GM23338 (cell line): ENCODE data around the gene PHRF1. TPM values are rescaled to one million over a fixed set of nuclear protein-coding genes. Genes with fewer than 3 reads are reported as not detected.

Source experiments
- ATAC-seq: fragments of 200-7000 bp; cut with Tn5 transposase; 3 replicates; pipeline ENCODE4 v1.9.1; 2020
- DNase-seq: peaks from one replicate; pipeline ENCODE4 v3.0.0-alpha.2; 2015; ENCODE audit warnings: low spot score
- H2AFZ ChIP-seq: fragments of 200-600 bp; sonication (generic); 2 replicates; pipeline ENCODE4 v1.8.0; 2016; ENCODE audit warnings: antibody characterized with exemption, mild to moderate bottlenecking, moderate library complexity
- H3F3A ChIP-seq: fragments of 200-600 bp; sonication (generic); replicated peaks from 2 replicates; pipeline ENCODE4 v1.8.0; 2017; ENCODE audit warnings: antibody characterized with exemption, mixed run types, low read depth
- H3K27ac ChIP-seq: fragments of 200-600 bp; sonication (generic); 2 replicates; pipeline ENCODE4 v1.6.1; 2016; ENCODE audit warnings: low read depth
- H3K27me3 ChIP-seq: fragments of 200-600 bp; sonication (generic); 2 replicates; pipeline ENCODE4 v1.8.0; 2016; ENCODE audit warnings: mild to moderate bottlenecking, mixed run types, moderate library complexity; ENCODE audit not compliant: insufficient read depth
- H3K36me3 ChIP-seq: fragments of 200-600 bp; sonication (generic); 2 replicates; pipeline ENCODE4 v1.8.0; 2016; ENCODE audit warnings: mild to moderate bottlenecking; ENCODE audit not compliant: insufficient read depth
- H3K4me1 ChIP-seq: fragments of 200-600 bp; sonication (generic); 2 replicates; pipeline ENCODE4 v1.8.0; 2016; ENCODE audit warnings: mild to moderate bottlenecking, moderate library complexity; ENCODE audit not compliant: insufficient read depth
- H3K4me2 ChIP-seq: fragments of 200-600 bp; sonication (generic); 2 replicates; pipeline ENCODE4 v1.7.1; 2017; ENCODE audit warnings: mixed run types
- H3K4me3 ChIP-seq: fragments of 200-600 bp; sonication (generic); 2 replicates; pipeline ENCODE4 v1.6.1; 2016; ENCODE audit warnings: mixed run types
- H3K79me2 ChIP-seq: fragments of 200-600 bp; sonication (generic); replicated peaks from 2 replicates; pipeline ENCODE4 v1.8.0; 2017; ENCODE audit warnings: mild to moderate bottlenecking; ENCODE audit not compliant: insufficient read depth
- H3K9me2 ChIP-seq: fragments of 200-600 bp; sonication (generic); 2 replicates; pipeline ENCODE4 v1.8.0; 2017; ENCODE audit not compliant: insufficient read depth
- H4K20me1 ChIP-seq: fragments of 200-600 bp; sonication (generic); replicated peaks from 2 replicates; pipeline ENCODE4 v1.8.0; 2017; ENCODE audit warnings: mild to moderate bottlenecking; ENCODE audit not compliant: insufficient read depth
- H3K27ac Mint-ChIP-seq: 2 replicates; pipeline ENCODE4 v1.8.0; 2020; ENCODE audit warnings: inconsistent platforms, mild to moderate bottlenecking, moderate library complexity, mixed read lengths
- H3K27me3 Mint-ChIP-seq: 3 replicates; pipeline ENCODE4 v1.8.0; 2022; ENCODE audit warnings: low read depth, mild to moderate bottlenecking, moderate library complexity, mixed read lengths, inconsistent platforms; ENCODE audit not compliant: insufficient read depth, poor library complexity
- H3K36me3 Mint-ChIP-seq: 3 replicates; pipeline ENCODE4 v1.8.0; 2021; ENCODE audit warnings: low read depth, mild to moderate bottlenecking, inconsistent platforms, moderate library complexity, mixed read lengths
- H3K4me1 Mint-ChIP-seq: 3 replicates; pipeline ENCODE4 v1.8.0; 2020; ENCODE audit warnings: mild to moderate bottlenecking, inconsistent platforms, mixed read lengths
- H3K4me3 Mint-ChIP-seq: 3 replicates; pipeline ENCODE4 v1.8.0; 2021; ENCODE audit warnings: moderate library complexity, mild to moderate bottlenecking, inconsistent platforms, mixed read lengths
- H3K9me3 Mint-ChIP-seq: 3 replicates; pipeline ENCODE4 v1.8.0; 2020; ENCODE audit warnings: moderate library complexity, mild to moderate bottlenecking, inconsistent platforms, mixed read lengths
- CREB1 ChIP-seq: fragments of 250-450 bp; sonication (Bioruptor Pico); IDR thresholded peaks from 2 replicates; pipeline ENCODE4 v1.5.0; 2020; ENCODE audit warnings: low read depth, mild to moderate bottlenecking, moderate library complexity
- JUNB ChIP-seq: IDR thresholded peaks from one replicate; pipeline ENCODE4 v1.6.1; 2016; ENCODE audit warnings: antibody characterized with exemption; ENCODE audit not compliant: unreplicated experiment
- POLR2AphosphoS5 ChIP-seq: IDR thresholded peaks from 2 replicates; pipeline ENCODE4 v1.6.1; 2016; ENCODE audit warnings: antibody characterized with exemption, low read depth
- ZNF114 ChIP-seq: fragments of 250-450 bp; sonication (Bioruptor Pico); IDR thresholded peaks from 2 replicates; pipeline ENCODE4 v1.5.0; 2020; ENCODE audit warnings: mild to moderate bottlenecking, moderate library complexity
- ZNF331 ChIP-seq: fragments of 250-450 bp; sonication (Bioruptor Pico); IDR thresholded peaks from 2 replicates; pipeline ENCODE4 v1.5.0; 2020; ENCODE audit warnings: low read depth, mild to moderate bottlenecking, moderate library complexity
- polyA plus RNA-seq: library from polyadenylated mRNA; unstranded; fragments of >200 nt; fragmentation: Nextera tagmentation; extraction: Ambion mirVana; gene quantifications from 2 replicates; pipeline ENCODE4 v1.2.1, GENCODE V29; 2016
- total RNA-seq: library from RNA; depleted of rRNA; stranded (reverse); fragments of >200 nt; shearing (Covaris generic); gene quantifications from 2 replicates; pipeline ENCODE4 v1.2.3, GENCODE V29; 2014
- TF ChIP-seq, protein P1 (sequence below): fragments of 250-450 bp; sonication (Bioruptor Pico); IDR thresholded peaks from 2 replicates; pipeline ENCODE4 v1.5.0; 2020; ENCODE audit warnings: mild to moderate bottlenecking, moderate library complexity
- TF ChIP-seq, protein P2 (sequence below): IDR thresholded peaks from one replicate; pipeline ENCODE4 v1.6.1; 2018; ENCODE audit warnings: antibody characterized with exemption; ENCODE audit not compliant: unreplicated experiment

Gene PHRF1
- total and polyA plus RNA-seq, 2 experiments from 2014 or later, result 11.0 to 45.9 TPM

- DNase-seq (no peak), ATAC-seq (no peak)
- Histone ChIP-seq H3K79me2 (no peaks in the 10 kb centered on the region), H3K4me1 (peaks cover 7% of the 10 kb centered on the region; the same call in 1 of the 2 replicates), H2AFZ (no peak overlapping the region), H3K36me3 (no peaks in the 10 kb centered on the region), H3K9me2 (no peaks in the 10 kb centered on the region), H3K27ac (no peak overlapping the region), H3K4me3 (no peak overlapping the region), H3K4me2 (no peak overlapping the region), H4K20me1 (no peaks in the 10 kb centered on the region), H3K27me3 (peaks cover 20% of the 10 kb centered on the region), H3F3A (peaks cover 7% of the 10 kb centered on the region; the same call in 1 of the 2 replicates)
- H3K36me3 Mint-ChIP-seq, result peaks cover 19% of the 10 kb centered on the region; the same call in 2 of the 3 replicates
- peaks cover 31% of the 10 kb centered on the region for H3K27me3 Mint-ChIP-seq
- peaks cover 10% of the 10 kb centered on the region; the same call in 2 of the 3 replicates for H3K4me1 Mint-ChIP-seq
- H3K27ac Mint-ChIP-seq, result no peak overlapping the region
- no peaks in the 10 kb centered on the region for H3K9me3 Mint-ChIP-seq
- TF ChIP-seq, protein P1, sequence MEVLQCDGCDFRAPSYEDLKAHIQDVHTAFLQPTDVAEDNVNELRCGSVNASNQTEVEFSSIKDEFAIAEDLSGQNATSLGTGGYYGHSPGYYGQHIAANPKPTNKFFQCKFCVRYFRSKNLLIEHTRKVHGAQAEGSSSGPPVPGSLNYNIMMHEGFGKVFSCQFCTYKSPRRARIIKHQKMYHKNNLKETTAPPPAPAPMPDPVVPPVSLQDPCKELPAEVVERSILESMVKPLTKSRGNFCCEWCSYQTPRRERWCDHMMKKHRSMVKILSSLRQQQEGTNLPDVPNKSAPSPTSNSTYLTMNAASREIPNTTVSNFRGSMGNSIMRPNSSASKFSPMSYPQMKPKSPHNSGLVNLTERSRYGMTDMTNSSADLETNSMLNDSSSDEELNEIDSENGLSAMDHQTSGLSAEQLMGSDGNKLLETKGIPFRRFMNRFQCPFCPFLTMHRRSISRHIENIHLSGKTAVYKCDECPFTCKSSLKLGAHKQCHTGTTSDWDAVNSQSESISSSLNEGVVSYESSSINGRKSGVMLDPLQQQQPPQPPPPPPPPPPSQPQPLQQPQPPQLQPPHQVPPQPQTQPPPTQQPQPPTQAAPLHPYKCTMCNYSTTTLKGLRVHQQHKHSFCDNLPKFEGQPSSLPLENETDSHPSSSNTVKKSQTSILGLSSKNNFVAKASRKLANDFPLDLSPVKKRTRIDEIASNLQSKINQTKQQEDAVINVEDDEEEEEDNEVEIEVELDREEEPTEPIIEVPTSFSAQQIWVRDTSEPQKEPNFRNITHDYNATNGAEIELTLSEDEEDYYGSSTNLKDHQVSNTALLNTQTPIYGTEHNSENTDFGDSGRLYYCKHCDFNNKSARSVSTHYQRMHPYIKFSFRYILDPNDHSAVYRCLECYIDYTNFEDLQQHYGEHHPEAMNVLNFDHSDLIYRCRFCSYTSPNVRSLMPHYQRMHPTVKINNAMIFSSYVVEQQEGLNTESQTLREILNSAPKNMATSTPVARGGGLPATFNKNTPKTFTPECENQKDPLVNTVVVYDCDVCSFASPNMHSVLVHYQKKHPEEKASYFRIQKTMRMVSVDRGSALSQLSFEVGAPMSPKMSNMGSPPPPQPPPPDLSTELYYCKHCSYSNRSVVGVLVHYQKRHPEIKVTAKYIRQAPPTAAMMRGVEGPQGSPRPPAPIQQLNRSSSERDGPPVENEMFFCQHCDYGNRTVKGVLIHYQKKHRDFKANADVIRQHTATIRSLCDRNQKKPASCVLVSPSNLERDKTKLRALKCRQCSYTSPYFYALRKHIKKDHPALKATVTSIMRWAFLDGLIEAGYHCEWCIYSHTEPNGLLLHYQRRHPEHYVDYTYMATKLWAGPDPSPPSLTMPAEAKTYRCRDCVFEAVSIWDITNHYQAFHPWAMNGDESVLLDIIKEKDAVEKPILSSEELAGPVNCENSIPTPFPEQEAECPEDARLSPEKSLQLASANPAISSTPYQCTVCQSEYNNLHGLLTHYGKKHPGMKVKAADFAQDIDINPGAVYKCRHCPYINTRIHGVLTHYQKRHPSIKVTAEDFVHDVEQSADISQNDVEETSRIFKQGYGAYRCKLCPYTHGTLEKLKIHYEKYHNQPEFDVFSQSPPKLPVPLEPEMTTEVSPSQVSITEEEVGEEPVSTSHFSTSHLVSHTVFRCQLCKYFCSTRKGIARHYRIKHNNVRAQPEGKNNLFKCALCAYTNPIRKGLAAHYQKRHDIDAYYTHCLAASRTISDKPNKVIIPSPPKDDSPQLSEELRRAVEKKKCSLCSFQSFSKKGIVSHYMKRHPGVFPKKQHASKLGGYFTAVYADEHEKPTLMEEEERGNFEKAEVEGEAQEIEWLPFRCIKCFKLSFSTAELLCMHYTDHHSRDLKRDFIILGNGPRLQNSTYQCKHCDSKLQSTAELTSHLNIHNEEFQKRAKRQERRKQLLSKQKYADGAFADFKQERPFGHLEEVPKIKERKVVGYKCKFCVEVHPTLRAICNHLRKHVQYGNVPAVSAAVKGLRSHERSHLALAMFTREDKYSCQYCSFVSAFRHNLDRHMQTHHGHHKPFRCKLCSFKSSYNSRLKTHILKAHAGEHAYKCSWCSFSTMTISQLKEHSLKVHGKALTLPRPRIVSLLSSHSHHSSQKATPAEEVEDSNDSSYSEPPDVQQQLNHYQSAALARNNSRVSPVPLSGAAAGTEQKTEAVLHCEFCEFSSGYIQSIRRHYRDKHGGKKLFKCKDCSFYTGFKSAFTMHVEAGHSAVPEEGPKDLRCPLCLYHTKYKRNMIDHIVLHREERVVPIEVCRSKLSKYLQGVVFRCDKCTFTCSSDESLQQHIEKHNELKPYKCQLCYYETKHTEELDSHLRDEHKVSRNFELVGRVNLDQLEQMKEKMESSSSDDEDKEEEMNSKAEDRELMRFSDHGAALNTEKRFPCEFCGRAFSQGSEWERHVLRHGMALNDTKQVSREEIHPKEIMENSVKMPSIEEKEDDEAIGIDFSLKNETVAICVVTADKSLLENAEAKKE (CRISPR knock-in tag), result no peak
- TF ChIP-seq, protein P2, sequence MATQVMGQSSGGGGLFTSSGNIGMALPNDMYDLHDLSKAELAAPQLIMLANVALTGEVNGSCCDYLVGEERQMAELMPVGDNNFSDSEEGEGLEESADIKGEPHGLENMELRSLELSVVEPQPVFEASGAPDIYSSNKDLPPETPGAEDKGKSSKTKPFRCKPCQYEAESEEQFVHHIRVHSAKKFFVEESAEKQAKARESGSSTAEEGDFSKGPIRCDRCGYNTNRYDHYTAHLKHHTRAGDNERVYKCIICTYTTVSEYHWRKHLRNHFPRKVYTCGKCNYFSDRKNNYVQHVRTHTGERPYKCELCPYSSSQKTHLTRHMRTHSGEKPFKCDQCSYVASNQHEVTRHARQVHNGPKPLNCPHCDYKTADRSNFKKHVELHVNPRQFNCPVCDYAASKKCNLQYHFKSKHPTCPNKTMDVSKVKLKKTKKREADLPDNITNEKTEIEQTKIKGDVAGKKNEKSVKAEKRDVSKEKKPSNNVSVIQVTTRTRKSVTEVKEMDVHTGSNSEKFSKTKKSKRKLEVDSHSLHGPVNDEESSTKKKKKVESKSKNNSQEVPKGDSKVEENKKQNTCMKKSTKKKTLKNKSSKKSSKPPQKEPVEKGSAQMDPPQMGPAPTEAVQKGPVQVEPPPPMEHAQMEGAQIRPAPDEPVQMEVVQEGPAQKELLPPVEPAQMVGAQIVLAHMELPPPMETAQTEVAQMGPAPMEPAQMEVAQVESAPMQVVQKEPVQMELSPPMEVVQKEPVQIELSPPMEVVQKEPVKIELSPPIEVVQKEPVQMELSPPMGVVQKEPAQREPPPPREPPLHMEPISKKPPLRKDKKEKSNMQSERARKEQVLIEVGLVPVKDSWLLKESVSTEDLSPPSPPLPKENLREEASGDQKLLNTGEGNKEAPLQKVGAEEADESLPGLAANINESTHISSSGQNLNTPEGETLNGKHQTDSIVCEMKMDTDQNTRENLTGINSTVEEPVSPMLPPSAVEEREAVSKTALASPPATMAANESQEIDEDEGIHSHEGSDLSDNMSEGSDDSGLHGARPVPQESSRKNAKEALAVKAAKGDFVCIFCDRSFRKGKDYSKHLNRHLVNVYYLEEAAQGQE, result no peak
- TF ChIP-seq ZNF114 (no peak), POLR2AphosphoS5 (no peak), CREB1 (CRISPR knock-in tag) (no peak), JUNB (no peak), ZNF331 (CRISPR knock-in tag) (no peak)
- H3K4me3 Mint-ChIP-seq, result no peak overlapping the region
Observed at GRCh38 chr11:643849-644738, 67.8 kb downstream of the PHRF1 start.
